RWPE1 (cell line): ENCODE data around the gene B3GALT5.

Source experiments
- CTCF ChIA-PET: fragments of 350-600 bp; sonication (Branson Sonifier 250); formaldehyde crosslinking; extraction: SDS; loops from one replicate; lab custom pipeline; 2021; lab: Yijun Ruan, JAX
- POLR2A ChIA-PET: fragments of 400-600 bp; formaldehyde crosslinking; extraction: SDS; loops from one replicate; lab custom pipeline; 2020; ENCODE audit warnings: antibody characterized with exemption; ENCODE audit not compliant: low non-redundant PET; lab: Yijun Ruan, JAX
- DNase-seq: peaks from one replicate; pipeline ENCODE4 v3.0.0; 2012; ENCODE audit warnings: low spot score
- H3K27ac ChIP-seq: fragments of 450-650 bp; 2 replicates; pipeline ENCODE4 v1.5.1; 2017
- TF ChIP-seq, protein P1 (sequence below): fragments of 450-650 bp; conservative IDR thresholded peaks from 2 replicates; pipeline ENCODE4 v1.5.1; 2017; ENCODE audit warnings: low read depth, mild to moderate bottlenecking

B3GALT5 gene

GRCh38 chr21:39703578-39703977 is 90.8 kb downstream of the B3GALT5 start:
- POLR2A ChIA-PET = no interaction called here
- TF ChIP-seq, protein P1, sequence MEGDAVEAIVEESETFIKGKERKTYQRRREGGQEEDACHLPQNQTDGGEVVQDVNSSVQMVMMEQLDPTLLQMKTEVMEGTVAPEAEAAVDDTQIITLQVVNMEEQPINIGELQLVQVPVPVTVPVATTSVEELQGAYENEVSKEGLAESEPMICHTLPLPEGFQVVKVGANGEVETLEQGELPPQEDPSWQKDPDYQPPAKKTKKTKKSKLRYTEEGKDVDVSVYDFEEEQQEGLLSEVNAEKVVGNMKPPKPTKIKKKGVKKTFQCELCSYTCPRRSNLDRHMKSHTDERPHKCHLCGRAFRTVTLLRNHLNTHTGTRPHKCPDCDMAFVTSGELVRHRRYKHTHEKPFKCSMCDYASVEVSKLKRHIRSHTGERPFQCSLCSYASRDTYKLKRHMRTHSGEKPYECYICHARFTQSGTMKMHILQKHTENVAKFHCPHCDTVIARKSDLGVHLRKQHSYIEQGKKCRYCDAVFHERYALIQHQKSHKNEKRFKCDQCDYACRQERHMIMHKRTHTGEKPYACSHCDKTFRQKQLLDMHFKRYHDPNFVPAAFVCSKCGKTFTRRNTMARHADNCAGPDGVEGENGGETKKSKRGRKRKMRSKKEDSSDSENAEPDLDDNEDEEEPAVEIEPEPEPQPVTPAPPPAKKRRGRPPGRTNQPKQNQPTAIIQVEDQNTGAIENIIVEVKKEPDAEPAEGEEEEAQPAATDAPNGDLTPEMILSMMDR = no peak
- no peak for DNase-seq
- no peak overlapping the region for H3K27ac ChIP-seq
- CTCF ChIA-PET = no interaction called here

DNA sequence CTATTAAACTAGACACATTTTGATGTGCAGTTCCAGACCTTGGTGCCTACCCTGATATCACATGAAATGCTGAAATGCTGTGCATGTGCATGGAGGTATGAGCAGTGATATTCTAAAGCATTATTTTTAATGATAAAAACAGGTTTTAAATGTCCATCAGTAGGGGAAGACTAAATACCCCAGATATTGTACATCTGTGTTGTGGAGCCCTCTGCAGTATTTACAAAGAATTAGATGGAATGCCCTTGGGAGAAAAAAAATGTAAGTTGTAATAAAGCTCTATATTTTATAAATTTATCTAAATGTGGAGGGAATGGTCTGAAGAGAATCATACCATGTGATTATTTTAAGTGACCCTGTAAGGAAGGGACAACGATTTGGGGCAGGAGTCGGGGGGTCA is 93.1 kb downstream of the B3GALT5 start:
- CTCF ChIA-PET = interaction anchor here (0.7 kb wide), 1 partner anchor 188 kb away, joined by 4 read pairs; no protein-coding TSS in a partner anchor
- POLR2A ChIA-PET = no interaction called here
- TF ChIP-seq, protein P1 = no peak

DNA sequence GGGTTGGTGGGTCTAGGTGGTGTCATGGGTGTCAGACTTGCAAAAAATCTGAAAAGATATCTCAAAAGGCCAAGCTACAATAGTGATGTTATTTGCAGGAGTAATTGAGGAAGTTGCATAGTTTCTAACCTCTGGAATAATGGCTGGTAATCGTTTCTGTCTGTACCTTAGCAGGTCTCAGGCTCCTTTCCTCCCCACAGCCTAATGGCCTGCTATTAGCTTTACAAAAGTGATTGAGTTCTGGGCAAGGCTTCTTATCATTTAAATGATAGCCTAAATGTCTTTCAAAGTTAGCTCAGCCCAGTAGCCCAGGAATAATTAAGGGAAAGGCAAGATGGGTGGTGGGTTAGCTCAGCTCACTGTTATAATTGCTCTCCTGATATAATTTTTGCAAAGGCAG is 94.6 kb downstream of the B3GALT5 start:
- DNase-seq = no peak
- no peak overlapping the region for H3K27ac ChIP-seq
- TF ChIP-seq, protein P1 = no peak
- CTCF ChIA-PET = no interaction called here
- POLR2A ChIA-PET = no interaction called here

More for the DNA sequence above, 93.1 kb downstream of the B3GALT5 start:
- no peak for DNase-seq
- no peak overlapping the region for H3K27ac ChIP-seq

DNA sequence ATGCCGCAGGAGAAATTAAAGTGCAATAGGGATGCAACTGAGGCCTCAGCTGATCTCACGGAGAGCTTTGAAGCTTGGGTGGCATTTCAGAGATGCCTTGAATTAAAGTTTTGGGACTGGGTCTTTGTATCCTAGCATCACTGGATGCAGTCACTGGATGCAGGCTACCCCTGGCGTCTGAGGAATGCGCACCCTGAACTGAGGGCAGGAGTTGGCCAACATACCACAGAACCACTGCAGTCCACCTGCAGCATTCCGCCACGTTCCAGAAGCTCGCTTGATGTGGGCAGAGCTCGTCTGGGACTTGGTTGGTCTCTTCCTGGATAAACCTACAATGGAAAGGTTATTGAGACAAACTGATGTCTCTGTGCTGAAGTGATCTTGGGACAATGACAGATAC is 98.1 kb downstream of the B3GALT5 start:
- POLR2A ChIA-PET = interaction anchor here (0.6 kb wide), 1 partner anchor 262 kb away, joined by 3 read pairs; no protein-coding TSS in a partner anchor
- DNase-seq = no peak
- TF ChIP-seq, protein P1 = no peak
- no peak overlapping the region for H3K27ac ChIP-seq
- CTCF ChIA-PET = no interaction called here

- H3K27ac ChIP-seq = no peak overlapping the region
- ChIA-PET CTCF (interaction anchor here (0.6 kb wide), 1 partner anchor 240 kb away, joined by 7 read pairs; no protein-coding TSS in a partner anchor), POLR2A (no interaction called here)
- no peak for DNase-seq
- TF ChIP-seq, protein P1 = no peak
Observed at GRCh38 chr21:39712273-39712672, 99.5 kb downstream of the B3GALT5 start.

DNA sequence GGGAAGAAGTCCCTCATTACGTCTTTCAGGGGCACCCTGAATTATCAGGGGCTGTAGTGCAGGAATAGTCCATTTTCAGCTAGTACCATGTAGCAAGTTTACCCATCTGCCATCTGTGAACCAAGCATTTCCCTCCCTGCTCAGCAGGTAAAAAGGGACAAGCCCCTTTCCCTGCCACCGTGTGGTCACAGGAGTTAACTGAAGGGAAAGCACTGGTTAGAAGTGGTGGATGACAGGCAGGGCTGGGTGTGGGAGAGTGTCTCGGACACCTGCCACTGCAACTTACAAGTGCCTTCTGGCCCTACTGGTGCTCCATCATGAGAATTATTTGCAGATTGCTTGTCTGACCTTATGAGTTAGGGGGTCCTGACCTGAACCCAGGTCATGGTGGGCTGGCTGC is 100.2 kb downstream of the B3GALT5 start:
- DNase-seq = no peak
- H3K27ac ChIP-seq = no peak overlapping the region
- POLR2A ChIA-PET = no interaction called here
- CTCF ChIA-PET = interaction anchor here (0.6 kb wide), 1 partner anchor 241 kb away, joined by 7 read pairs; no protein-coding TSS in a partner anchor
- TF ChIP-seq, protein P1 = no peak
